Measurements from ENCODE around the gene PSMD4.

- peak; percentile 71 for TF ChIP-seq POLR2AphosphoS5 (IDR thresholded peaks at IDR 0.05; ENCODE audit: insufficient read depth, low read depth, low read length)
- TF ChIP-seq MAX (IDR thresholded peaks at IDR 0.05; ENCODE audit: insufficient read depth, insufficient read length): no peak
- TF ChIP-seq GATA2 (IDR thresholded peaks at IDR 0.05; ENCODE audit: insufficient read depth, insufficient read length, low read depth, low read length): no peak
- no peak for TF ChIP-seq CTCF (IDR thresholded peaks at IDR 0.05; ENCODE audit: extremely low read depth in 1 of 2, insufficient read depth in 1 of 2, low read depth in 1 of 2, low read length in 2 of 2)
These were observed 27.7 kb downstream of the PSMD4 start, which contains the start of gene ZNF687 for GRCh38 chr1:151281969-151282882.

Data from endothelial cell of umbilical vein (primary cell).